Measurements from ENCODE around the gene GLRA2.
A peak's percentile ranks its signal among the peaks of the same experiment; 100 is the strongest.

Gene GLRA2

DNA sequence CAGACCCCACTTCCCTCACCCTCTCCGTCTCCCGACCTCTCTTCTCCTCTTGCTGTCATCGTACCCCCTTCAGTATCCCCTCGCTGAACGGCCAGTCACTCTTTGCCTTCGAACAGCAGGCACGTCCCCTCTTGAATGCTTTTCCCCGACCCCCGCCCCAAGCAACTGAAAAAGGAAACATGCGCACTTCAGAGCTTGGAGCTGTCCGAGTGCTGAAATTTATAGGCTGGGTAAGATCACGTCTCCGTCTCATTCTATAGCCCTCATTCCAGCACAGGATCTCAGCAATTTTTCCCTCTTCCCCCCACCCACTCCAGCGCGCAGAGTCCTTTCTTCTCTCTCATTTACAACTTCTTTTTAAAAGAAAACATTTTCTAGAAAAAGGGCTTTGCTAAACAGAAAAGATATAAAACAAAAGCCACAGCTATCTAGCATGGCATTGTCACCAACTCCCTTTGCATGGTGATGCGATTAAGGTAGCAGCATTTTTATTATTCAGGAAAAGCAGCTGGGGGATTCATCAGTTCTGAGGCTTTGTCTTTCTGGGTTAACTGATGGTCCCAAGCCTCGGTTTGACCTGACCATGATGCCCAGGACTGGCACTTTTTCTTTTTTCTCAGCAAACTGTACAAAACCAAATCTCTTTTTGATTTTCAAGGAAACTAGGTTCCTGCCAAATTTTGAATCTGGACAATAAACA, at the start of gene GLRA2:
Gene GLRA2 (plus strand): TSS at position 247 of the 700 bp plus-strand sequence. CDS start 522 bp downstream, outside the sequence.
- no peak for DNase-seq

GRCh38 chrX:14489437-14489836, 39.9 kb upstream of the GLRA2 start:
- DNase-seq: no peak

DNA sequence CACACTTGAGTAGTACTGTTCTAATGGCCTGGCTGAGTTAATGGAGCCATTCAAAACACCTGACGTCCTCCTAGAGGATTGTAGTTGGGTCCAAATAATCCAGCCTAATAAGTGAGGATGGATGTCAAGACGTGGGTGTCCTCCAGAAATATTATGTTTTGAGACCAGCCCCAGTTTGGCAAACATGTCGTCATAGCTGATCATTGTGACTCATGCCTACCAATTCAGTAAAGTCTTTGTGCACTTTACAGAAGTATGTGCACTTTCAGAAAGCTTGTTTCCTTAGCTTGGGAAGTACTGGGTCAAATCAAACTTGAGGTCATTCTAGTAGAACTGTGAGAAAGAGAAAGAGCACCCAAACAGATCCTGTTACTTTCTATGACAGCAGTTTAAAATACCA, 37.6 kb upstream of the GLRA2 start:
- no peak for DNase-seq

DNA sequence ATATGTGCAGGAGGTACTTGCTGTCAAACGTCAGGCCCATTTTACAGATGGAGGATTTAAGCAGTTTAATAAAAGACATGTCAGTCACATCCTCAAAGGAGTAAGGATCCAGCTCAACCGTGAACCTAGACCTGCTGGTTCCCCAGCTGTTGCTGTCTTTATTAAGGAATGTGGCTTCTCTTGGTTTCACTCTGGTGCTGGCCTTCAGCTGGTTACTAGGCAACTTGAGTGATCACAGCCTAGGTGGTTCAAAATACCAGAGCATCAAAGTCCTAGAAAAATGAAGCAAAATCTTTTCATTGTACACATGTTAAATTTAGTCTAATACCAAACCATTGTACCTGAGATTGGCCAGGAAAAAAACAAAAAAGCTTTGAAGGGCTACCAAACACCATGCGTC, 32.7 kb upstream of the GLRA2 start:
- no peak for DNase-seq

GRCh38 chrX:14497184-14497666, 32.1 kb upstream of the GLRA2 start:
- peak; percentile 42 for DNase-seq

DNA sequence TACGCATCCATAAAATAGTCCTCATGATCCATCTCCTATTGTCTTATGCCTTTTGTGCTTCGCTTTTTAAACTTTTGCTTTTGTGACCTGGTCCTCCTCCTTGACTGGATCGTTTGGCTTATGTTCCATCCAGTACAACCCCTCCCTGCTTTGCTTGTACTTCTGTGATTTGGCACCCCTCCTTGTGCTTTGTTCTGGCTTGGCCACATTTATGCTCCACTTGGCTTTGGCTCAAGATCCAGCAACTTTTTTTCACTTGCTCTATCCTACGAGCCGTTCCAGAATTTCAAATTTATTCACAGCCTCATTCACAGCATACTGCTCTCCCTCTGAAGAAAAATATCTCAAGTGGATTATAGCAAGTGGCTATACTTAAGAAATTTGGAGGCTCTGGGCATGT, 28.0 kb upstream of the GLRA2 start:
- DNase-seq: no peak

- DNase-seq: no peak
These were observed 24.3 kb upstream of the GLRA2 start for GRCh38 chrX:14504960-14505538.

- DNase-seq: no peak
These were observed 23.7 kb upstream of the GLRA2 start for GRCh38 chrX:14505648-14506047.

DNA sequence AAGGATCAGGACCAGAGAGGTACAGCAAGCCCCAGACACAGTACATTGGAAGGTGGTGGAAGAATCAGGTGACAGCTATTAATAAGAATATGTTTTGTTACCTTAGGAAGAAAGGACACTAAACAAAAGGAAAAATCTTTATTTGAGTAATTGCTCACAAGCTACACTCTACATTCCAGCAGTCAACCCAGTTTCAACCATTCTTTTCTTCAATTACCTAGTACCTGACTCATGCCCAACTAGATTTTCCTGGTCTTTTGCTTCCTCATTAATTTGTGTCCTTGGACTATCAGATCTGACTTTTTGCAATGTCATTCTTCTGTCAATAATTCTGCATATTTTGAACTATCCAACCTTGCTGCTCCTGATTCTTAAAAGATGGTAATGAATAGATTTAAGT, 22.5 kb upstream of the GLRA2 start:
- DNase-seq: no peak

DNA sequence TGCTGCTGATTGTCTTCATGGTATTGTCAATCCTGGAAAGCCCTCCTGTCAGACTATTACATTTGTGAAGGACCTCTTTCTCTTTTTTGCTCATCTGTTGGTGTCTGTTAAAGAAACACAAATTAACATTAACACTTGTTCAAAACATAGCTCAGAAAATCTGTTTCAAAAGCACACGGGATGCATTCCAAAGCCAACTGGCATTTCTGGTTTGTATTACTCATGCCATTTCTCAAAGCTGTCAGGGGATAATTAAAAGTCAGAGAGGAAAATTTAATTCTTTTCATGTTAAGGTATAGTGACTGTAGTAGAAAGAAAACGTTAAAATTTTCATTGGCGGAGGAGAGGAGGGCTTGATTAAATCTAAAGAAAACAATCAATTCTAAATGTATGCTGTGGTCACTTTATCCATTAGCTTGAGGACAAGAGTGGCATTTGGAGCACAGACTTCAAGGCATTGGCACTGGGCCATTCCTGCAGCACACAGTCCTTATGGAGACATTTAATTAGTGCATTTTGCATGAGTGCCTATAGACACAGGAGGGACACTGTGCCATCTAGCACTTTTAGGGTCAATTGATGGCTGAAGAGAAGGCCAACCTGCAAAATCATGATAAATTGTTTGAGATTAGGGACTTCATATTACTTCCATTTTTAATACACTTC, 21.2 kb upstream of the GLRA2 start:
- no peak for DNase-seq

DNA sequence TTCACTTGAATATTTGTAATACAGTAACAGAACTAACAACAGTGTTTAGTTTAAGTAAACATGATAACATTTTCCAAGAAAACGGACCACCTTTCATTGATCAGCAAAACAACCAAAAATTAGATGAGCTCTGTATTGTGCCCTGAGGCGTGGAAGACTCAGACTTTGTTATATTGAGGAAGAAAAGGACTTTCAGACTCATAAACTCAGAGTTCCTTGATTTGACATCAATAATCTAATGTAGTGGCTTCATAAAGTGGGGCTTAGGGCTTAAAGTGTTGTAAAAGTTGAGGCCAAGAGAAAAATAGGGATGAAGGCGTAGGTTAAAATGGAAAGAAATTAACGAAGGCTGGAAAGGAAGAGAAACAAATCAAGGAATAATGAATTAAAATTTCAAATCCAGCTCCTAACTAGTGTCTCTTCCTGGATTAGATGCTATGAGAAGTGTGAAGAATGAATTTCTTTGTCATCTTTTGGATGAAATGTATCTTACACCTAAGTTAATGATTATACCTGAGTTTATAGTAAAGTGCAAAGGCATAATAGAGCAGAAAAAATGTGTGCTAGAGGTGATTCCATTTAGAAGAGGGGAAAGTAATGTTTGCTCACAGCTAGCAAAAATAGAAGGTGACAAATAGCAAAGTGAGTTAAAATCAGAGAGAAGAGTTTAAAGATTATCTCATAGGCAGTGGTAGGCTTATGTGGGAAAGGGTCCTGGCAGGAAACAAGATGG, 19.8 kb upstream of the GLRA2 start:
- no peak for DNase-seq

- DNase-seq: peak; percentile 74
These were observed 577 bp upstream of the GLRA2 start for GRCh38 chrX:14528629-14529289.

DNA sequence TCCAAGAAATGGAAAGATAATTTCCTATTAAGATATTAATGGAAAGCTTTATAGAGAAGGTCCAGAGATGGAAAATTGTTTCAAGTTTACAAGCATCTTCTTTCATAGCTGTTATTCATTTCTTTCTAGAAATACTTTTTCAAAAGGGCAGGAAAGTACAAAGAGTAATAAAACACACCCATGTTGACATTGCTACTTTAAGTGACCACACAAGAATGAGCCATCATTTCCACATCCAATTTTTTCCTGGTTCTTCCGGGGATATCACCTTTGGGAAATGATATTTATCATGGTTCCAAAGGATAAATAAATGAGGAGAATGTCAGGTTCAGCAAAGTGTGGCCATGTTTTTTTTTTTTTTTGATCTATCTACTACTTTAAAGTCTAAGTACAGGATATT, 4.5 kb downstream of the GLRA2 start:
- DNase-seq: no peak

- no peak for DNase-seq
These were observed 16.9 kb downstream of the GLRA2 start for GRCh38 chrX:14546190-14546589.

- no peak for DNase-seq
These were observed 24.9 kb downstream of the GLRA2 start for GRCh38 chrX:14554131-14554715.

GRCh38 chrX:14564058-14564457, 34.7 kb downstream of the GLRA2 start:
- DNase-seq: no peak

DNA sequence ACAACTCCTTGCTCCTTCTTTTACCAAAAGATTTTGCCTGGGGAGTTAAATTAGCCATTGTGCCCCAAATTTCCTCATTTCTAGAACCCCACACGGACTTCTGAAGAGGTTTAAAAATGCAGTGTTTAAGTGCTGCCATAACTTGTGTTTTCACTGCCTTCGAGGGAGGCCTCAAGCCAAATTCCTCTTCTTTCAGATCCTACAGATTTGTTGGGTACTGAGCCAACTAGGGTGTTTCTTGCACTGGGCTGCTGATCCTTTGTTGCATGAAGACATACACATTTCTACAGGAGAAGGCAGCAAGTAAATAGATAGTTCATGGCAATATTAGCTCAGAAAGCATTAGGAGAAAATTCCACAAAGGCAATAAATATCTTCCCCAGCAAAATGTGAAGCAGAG, 43.8 kb downstream of the GLRA2 start:
- no peak for DNase-seq

DNA sequence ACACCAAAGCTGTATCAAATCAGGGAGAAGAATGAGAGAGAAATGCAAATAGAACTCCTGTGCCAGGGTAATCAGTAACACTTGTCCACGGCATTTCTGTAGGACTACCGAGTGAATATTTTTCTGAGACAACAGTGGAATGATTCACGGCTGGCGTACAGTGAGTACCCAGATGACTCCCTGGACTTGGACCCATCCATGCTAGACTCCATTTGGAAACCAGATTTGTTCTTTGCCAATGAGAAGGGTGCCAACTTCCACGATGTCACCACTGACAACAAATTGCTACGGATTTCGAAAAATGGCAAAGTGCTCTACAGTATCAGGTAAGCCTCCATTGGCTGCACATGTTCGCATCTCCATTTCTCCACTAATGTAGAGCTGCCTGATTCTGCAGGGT, 51.7 kb downstream of the GLRA2 start:
- no peak for DNase-seq

GRCh38 chrX:14584548-14584947, 55.2 kb downstream of the GLRA2 start:
- DNase-seq: no peak

- DNase-seq: no peak
These were observed 60.9 kb downstream of the GLRA2 start for GRCh38 chrX:14590216-14590615.

DNA sequence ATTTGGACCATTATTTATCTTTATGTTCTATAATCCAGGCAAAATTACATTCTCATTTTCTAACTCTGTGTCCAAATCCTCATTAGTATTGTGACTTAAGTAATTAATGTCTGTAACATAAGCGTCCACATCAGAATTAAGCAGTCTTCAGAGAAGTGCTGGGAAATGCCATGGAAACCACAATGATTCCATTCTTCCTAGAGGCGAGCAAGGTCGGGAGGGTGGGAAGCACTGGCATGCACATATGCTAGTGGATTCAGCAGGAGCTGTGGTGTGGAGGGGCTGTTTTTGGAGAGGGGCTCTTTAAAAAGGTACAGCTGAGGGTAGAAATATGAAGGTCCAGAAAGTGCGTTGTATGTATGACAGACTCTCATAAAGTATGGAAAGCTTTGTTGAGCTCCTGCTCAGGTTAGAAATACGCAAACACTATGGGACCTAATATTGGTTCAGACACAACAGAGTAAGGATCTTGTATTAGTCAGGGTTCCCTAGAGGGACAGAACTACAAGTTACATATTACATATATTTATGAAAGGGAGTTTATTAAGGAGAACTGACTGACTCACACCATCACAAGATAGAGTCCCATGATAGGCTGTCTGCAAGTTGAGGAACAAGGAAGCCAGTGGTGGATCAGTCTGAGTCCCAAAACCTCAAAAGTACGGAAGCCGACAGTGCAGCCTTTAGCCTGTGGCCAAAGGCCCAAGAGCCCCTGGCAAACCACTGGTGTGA, 61.5 kb downstream of the GLRA2 start:
- DNase-seq: no peak

DNA sequence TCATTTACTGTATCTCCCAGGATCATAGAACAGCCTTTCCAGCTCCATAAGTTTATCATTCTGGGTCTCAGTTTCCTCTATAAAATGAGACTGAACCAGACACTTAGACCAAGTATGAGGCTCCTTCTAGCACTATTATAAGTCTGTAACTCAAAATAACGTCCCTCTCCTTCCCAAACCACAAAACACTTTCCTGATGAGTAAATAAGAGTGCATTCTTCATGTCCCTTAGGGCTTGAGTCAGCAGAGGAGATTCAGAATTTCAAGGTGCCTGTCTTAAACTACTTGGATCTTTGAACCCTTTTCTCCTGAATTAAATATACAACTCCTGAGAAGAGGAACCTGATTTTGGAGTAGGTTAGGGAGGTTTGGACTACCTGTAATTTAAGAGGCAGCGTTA, 62.6 kb downstream of the GLRA2 start:
- DNase-seq: no peak
